ENCODE data around the gene TCF7L2. TPM values are rescaled to one million over a fixed set of nuclear protein-coding genes. Genes with fewer than 3 reads are reported as not detected.
A peak's percentile ranks its signal among the peaks of the same experiment; 100 is the strongest.

TCF7L2 gene
- total and polyA plus RNA-seq, 4 donors = 14.0 to 57.8 (median 34.8) TPM

DNA sequence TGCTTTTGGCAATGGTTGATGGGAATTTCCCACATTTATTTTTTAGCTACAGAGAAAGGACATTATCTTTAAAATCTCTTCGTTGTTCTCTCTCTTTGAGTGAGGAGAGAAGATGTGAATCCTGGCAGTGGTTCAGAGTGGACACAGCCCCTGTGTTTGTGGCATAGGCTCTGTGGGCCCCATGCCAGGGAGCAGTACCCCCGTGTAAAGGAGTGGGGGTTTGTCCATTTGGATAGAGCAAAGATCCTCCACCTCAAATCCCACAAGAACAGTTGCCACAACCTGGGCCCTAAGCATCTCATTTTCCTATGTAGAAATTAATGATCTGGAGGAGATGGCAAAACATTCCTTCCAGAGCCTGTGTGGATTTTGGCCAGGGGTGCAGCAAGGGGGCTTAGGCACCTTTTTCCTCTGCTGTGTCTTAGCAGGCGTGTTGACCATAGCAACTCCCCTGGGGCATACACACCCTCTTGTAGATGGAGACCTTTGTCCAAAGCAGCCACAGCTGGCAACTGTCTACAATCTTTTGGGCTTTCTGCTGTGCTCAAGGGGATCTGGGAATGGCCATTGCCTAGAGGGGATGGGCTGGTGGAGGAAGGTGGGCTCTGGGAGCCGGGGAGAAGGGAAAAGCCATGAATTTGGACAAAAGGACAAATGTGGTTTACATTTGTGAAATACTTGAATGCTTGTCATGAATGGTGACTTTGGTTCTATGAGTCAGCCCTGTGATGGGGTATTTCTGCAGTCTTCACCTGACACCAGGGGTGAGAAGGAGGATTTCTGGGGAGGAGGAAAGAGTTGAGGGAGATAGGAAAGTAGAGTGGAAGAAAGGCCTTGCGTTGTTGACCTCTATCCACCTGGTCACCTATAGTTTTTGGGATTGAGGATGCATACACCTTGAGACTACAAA lies 92.0 kb downstream of the TCF7L2 start:
- intact Hi-C loops (cut with DNase I) = no loop called here
- no peak for ATAC-seq (ENCODE audit: low FRiP score)
- Histone ChIP-seq H3K4me1 (ENCODE audit: control insufficient read depth in 1 of 2, insufficient read depth in 2 of 2, low read length in 2 of 2) (peaks cover 11 to 19% of the 10 kb centered on the region in 2 donors), H3K4me3 (ENCODE audit: low read length in 2 of 2) (no peak overlapping the region), H3K9me3 (ENCODE audit: control insufficient read depth, low read length) (no peaks in the 10 kb centered on the region), H3K27me3 (ENCODE audit: control insufficient read depth in 1 of 2, insufficient read depth in 2 of 2, low read length in 1 of 2) (no peaks in the 10 kb centered on the region), H3K36me3 (ENCODE audit: control insufficient read depth in 1 of 2, insufficient read depth in 2 of 2, low read length in 1 of 2) (no peaks in the 10 kb centered on the region), H3K27ac (ENCODE audit: low read depth in 1 of 2, low read length in 2 of 2) (peak overlapping the region in 1 of 2 donors; percentile 62)
- no peak for DNase-seq
- WGBS, 2 donors = 48 to 49% methylated on average over 5 of the region's 5 CpGs

DNA sequence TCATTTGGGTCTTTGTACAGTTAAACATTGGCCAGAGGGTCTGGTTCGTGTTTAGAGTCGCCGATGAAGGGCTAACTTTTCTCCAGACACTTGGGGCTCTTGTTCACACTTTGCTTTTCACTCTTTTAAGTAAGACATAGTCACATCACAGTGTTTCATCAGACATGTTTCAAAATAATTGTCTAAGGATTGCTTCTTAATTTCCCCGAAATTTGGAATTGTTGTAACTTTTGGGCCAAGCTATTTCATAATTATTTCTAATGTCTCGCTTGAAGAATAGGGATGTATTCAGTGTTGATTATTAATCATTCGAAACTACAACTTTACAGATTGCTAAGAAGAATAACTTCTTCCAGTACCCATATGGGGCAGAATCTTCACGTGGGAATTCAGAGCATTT lies 92.8 kb downstream of the TCF7L2 start:
- DNase-seq (no peak), ATAC-seq (ENCODE audit: low FRiP score) (peak; percentile 5)
- H3K4me3 ChIP-seq (ENCODE audit: low read length in 2 of 2) = no peak overlapping the region
- no peak overlapping the region for H3K27ac ChIP-seq (ENCODE audit: low read depth in 1 of 2, low read length in 2 of 2)
- H3K27me3 ChIP-seq (ENCODE audit: control insufficient read depth in 1 of 2, insufficient read depth in 2 of 2, low read length in 1 of 2) = no peaks in the 10 kb centered on the region
- intact Hi-C loops (cut with DNase I) = no loop called here
- H3K4me1 ChIP-seq (ENCODE audit: control insufficient read depth in 1 of 2, insufficient read depth in 2 of 2, low read length in 2 of 2) = peaks cover 10 to 19% of the 10 kb centered on the region in 2 donors
- no peaks in the 10 kb centered on the region for H3K36me3 ChIP-seq (ENCODE audit: control insufficient read depth in 1 of 2, insufficient read depth in 2 of 2, low read length in 1 of 2)
- H3K9me3 ChIP-seq (ENCODE audit: control insufficient read depth, low read length) = no peaks in the 10 kb centered on the region
- 58 to 72% methylated on average over 7 of the region's 7 CpGs for WGBS, 2 donors

DNA sequence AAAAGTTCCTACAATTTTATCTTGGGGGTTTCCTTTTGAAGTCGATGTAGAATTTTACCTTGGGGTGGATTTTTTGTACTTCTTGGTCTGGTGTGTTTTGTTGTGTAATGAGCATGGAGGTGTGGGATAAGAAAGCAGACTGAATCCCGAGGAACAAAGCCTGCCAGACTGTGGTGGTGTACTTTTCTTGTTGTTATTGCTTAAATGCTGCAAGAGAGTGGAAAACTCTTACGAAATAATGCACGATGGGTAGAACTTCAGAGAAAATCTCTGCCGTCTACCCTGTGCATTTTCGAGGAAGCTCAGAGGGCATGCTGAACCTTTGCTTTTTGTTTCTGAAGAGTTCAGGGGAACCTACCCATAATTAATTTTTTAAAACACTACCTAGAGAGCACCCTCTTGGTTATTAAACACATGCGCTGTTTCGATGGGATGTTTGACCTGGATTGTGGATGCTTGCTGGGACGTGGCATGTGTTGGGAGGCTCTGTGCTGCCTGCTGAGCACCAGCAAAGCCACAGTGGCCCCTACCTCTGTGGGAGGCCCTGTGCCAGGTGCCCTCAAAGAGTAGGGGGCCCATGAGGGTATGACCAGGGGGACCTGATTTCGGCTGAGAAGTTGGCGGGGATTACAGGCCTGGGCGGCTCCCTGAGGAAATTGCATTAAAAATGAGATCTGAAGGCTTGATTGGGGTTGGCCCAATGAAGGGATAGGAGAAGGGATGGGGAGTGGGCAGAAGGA lies 94.1 kb downstream of the TCF7L2 start:
- Histone ChIP-seq H3K27me3 (ENCODE audit: control insufficient read depth in 1 of 2, insufficient read depth in 2 of 2, low read length in 1 of 2) (no peaks in the 10 kb centered on the region), H3K27ac (ENCODE audit: low read depth in 1 of 2, low read length in 2 of 2) (peak overlapping the region in 1 of 2 donors; percentile 41), H3K4me3 (ENCODE audit: low read length in 2 of 2) (no peak overlapping the region), H3K9me3 (ENCODE audit: control insufficient read depth, low read length) (no peaks in the 10 kb centered on the region), H3K4me1 (ENCODE audit: control insufficient read depth in 1 of 2, insufficient read depth in 2 of 2, low read length in 2 of 2) (peaks cover 11 to 28% of the 10 kb centered on the region in 2 donors), H3K36me3 (ENCODE audit: control insufficient read depth in 1 of 2, insufficient read depth in 2 of 2, low read length in 1 of 2) (no peaks in the 10 kb centered on the region)
- DNase-seq = no peak
- intact Hi-C loops (cut with DNase I) = no loop called here
- no peak for ATAC-seq (ENCODE audit: low FRiP score)
- 96% methylated on average over 12 of the region's 12 CpGs for WGBS, 2 donors

DNA sequence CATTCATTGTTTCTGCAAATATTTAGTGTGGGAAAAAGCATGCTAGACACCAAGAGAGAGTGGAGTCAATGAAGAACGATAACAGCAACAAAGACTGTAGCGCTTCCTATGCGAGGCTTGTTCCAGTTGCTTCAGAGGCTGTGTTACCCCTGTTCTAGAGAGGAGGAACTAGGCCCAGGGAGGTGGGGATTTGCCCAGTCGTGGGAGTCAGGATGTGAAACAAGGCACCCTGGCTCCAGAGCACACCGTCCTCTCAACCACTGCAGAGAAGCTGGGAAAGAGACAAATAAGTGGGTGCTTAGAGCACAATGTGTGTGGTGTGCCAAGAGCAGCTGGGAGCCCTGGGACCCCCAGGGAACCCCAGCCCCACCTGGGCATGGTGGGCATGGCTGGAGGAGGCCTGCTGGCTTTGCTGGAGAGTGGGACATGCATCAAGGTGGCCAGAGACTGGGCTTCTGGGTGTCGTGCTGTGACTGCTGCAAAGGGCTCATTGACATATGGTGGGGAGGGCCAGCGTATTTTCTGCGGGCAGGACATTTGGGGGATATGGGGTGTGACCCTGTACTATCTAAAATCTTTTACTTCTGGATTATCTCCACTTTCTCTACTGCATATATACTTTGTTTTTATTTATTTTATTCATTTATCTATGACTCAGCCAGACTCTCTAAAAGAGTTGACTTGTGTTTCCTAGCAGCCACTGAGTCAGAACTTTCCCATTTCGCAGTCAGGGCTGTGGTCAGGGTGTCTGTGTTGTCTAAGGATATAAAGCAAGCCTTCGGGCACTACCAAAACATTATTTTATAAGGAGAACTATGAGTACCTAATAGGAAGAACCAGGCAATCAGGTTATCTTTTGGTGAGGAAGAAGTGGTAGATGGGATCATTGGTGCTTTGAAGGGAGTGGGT lies 95.4 kb downstream of the TCF7L2 start:
- Histone ChIP-seq H3K27ac (ENCODE audit: low read depth in 1 of 2, low read length in 2 of 2) (peak overlapping the region; percentile 32 to 55), H3K27me3 (ENCODE audit: control insufficient read depth in 1 of 2, insufficient read depth in 2 of 2, low read length in 1 of 2) (no peaks in the 10 kb centered on the region), H3K36me3 (ENCODE audit: control insufficient read depth in 1 of 2, insufficient read depth in 2 of 2, low read length in 1 of 2) (no peaks in the 10 kb centered on the region), H3K4me1 (ENCODE audit: control insufficient read depth in 1 of 2, insufficient read depth in 2 of 2, low read length in 2 of 2) (peaks cover 14 to 28% of the 10 kb centered on the region in 2 donors), H3K9me3 (ENCODE audit: control insufficient read depth, low read length) (no peaks in the 10 kb centered on the region), H3K4me3 (ENCODE audit: low read length in 2 of 2) (no peak overlapping the region)
- peak in 1 of 2 donors; percentile 65 for DNase-seq
- intact Hi-C loops (cut with DNase I) = loop anchor here in 1 of 2 donors (5.0 kb wide), 1 partner anchor 93 kb away; the partner anchor contains the start of gene TCF7L2
- no peak for ATAC-seq (ENCODE audit: low FRiP score)
- WGBS, 2 donors = 70 to 77% methylated on average over 10 of the region's 10 CpGs

DNA sequence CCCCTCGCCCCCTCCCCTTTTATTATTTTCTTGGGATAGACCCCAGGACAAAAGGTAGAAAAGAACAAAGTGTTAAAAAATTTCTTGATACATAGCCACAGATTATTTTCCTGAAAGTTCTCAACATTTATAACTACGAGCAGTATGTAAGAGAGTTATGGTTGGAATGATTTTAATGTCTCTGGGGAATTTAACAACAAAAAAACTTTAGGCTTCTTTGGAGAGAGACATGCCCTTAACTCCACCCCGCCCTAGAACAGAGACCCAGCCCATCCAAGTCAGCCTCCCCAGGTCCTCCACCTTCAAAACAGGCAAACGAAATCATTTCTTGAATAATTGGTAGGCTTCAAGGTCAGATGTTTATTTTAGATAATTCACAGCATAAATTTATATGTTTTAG lies 97.1 kb downstream of the TCF7L2 start:
- intact Hi-C loops (cut with DNase I) = loop anchor here in 1 of 2 donors (5.0 kb wide), 1 partner anchor 95 kb away; the partner anchor contains the start of gene TCF7L2
- Histone ChIP-seq H3K4me1 (ENCODE audit: control insufficient read depth in 1 of 2, insufficient read depth in 2 of 2, low read length in 2 of 2) (peaks cover 15 to 18% of the 10 kb centered on the region in 2 donors), H3K27me3 (ENCODE audit: control insufficient read depth in 1 of 2, insufficient read depth in 2 of 2, low read length in 1 of 2) (no peaks in the 10 kb centered on the region), H3K27ac (ENCODE audit: low read depth in 1 of 2, low read length in 2 of 2) (peak overlapping the region in 1 of 2 donors; percentile 61), H3K36me3 (ENCODE audit: control insufficient read depth in 1 of 2, insufficient read depth in 2 of 2, low read length in 1 of 2) (no peaks in the 10 kb centered on the region), H3K4me3 (ENCODE audit: low read length in 2 of 2) (no peak overlapping the region), H3K9me3 (ENCODE audit: control insufficient read depth, low read length) (no peaks in the 10 kb centered on the region)
- ATAC-seq (ENCODE audit: low FRiP score) = no peak
- 2 to 12% methylated on average over 4 of the region's 4 CpGs for WGBS, 2 donors
- no peak for DNase-seq

DNA sequence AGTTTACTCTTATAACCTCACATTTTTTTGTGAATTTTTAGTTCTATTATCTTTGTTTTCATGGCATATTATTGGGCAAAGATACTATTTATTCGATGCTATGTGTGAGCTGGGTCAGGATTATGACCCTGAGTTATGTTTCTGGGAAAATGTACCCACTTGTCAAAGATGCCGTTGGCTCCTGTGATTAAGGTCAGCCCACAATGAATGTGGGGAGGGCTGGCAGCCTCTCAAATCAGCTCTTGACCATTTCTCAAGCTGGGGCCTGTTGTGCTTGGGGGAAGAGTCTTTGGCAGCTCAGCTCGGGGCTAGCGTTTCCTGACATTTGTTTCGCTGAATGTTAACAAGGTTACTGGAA lies 97.5 kb downstream of the TCF7L2 start:
- no peaks in the 10 kb centered on the region for H3K27me3 ChIP-seq (ENCODE audit: control insufficient read depth in 1 of 2, insufficient read depth in 2 of 2, low read length in 1 of 2)
- no peaks in the 10 kb centered on the region for H3K9me3 ChIP-seq (ENCODE audit: control insufficient read depth, low read length)
- ATAC-seq (ENCODE audit: low FRiP score) (peak; percentile 54), DNase-seq (peak; percentile 81 to 82)
- H3K4me3 ChIP-seq (ENCODE audit: low read length in 2 of 2) = no peak overlapping the region
- peak overlapping the region; percentile 61 to 84 for H3K27ac ChIP-seq (ENCODE audit: low read depth in 1 of 2, low read length in 2 of 2)
- H3K36me3 ChIP-seq (ENCODE audit: control insufficient read depth in 1 of 2, insufficient read depth in 2 of 2, low read length in 1 of 2) = no peaks in the 10 kb centered on the region
- peaks cover 11 to 14% of the 10 kb centered on the region in 2 donors for H3K4me1 ChIP-seq (ENCODE audit: control insufficient read depth in 1 of 2, insufficient read depth in 2 of 2, low read length in 2 of 2)
- intact Hi-C loops (cut with DNase I) = loop anchor here in 1 of 2 donors (5.0 kb wide), 1 partner anchor 95 kb away; the partner anchor contains the start of gene TCF7L2
- WGBS, 2 donors = 2 to 9% methylated on average over 5 of the region's 5 CpGs

DNA sequence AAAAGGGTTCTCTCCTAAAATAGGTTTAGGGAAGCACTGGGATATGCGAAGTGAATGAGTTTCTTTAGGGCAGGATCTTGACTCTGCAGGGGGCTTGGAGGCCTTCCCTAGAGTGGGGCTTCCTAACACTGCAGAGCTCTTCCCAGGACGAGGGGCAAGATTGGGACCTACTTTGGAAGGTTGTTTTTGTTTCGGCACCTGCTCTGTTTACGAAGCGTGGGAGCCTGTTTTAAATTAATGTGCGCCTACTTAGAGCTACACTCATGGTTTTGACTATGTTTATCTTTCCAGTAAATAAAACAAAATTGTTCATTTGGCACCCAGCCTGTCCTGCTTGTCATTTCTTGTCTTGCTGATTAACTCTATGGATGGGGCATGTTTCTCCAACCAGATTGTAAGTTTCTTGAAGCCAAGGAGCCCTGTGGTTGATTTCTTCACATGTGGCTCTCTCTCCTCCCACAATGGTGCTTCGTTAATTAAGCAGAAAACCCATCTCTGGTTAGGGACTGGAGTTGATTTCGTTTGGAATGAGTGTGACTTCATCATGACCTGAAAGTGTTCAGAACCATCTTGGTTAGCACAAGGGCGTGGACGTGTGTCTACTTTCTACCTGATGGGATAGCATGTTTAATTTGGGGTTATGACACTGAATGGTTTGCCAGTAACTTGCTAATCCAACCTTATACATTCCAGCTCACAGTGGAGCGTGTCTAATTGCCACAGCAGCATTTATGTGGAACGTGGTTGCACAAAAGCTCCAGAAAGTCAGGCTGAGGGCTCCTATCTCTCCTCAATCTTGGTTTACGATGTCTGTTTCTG lies 98.1 kb downstream of the TCF7L2 start:
- H3K4me3 ChIP-seq (ENCODE audit: low read length in 2 of 2) = no peak overlapping the region
- peak overlapping the region; percentile 50 to 84 for H3K27ac ChIP-seq (ENCODE audit: low read depth in 1 of 2, low read length in 2 of 2)
- intact Hi-C loops (cut with DNase I) = loop anchor here in 1 of 2 donors (5.0 kb wide), 1 partner anchor 96 kb away; the partner anchor contains the start of gene TCF7L2
- no peaks in the 10 kb centered on the region for H3K9me3 ChIP-seq (ENCODE audit: control insufficient read depth, low read length)
- DNase-seq = no peak
- no peaks in the 10 kb centered on the region for H3K36me3 ChIP-seq (ENCODE audit: control insufficient read depth in 1 of 2, insufficient read depth in 2 of 2, low read length in 1 of 2)
- WGBS, 2 donors = 69% methylated on average over 13 of the region's 13 CpGs
- ATAC-seq (ENCODE audit: low FRiP score) = peak; percentile 6
- H3K4me1 ChIP-seq (ENCODE audit: control insufficient read depth in 1 of 2, insufficient read depth in 2 of 2, low read length in 2 of 2) = peaks cover 11 to 12% of the 10 kb centered on the region in 2 donors
- H3K27me3 ChIP-seq (ENCODE audit: control insufficient read depth in 1 of 2, insufficient read depth in 2 of 2, low read length in 1 of 2) = no peaks in the 10 kb centered on the region
